ENCODE results near the gene TMEM181. TPM values are rescaled to one million over a fixed set of nuclear protein-coding genes. Genes with fewer than 3 reads are reported as not detected.
A peak's percentile ranks its signal among the peaks of the same experiment; 100 is the strongest.

Gene TMEM181
- total and polyA plus RNA-seq, 2 of the 13 experiments (the other 11 are each of a cell fraction or from before 2014, with no cell fraction given), result 59.1 to 108 TPM

DNA sequence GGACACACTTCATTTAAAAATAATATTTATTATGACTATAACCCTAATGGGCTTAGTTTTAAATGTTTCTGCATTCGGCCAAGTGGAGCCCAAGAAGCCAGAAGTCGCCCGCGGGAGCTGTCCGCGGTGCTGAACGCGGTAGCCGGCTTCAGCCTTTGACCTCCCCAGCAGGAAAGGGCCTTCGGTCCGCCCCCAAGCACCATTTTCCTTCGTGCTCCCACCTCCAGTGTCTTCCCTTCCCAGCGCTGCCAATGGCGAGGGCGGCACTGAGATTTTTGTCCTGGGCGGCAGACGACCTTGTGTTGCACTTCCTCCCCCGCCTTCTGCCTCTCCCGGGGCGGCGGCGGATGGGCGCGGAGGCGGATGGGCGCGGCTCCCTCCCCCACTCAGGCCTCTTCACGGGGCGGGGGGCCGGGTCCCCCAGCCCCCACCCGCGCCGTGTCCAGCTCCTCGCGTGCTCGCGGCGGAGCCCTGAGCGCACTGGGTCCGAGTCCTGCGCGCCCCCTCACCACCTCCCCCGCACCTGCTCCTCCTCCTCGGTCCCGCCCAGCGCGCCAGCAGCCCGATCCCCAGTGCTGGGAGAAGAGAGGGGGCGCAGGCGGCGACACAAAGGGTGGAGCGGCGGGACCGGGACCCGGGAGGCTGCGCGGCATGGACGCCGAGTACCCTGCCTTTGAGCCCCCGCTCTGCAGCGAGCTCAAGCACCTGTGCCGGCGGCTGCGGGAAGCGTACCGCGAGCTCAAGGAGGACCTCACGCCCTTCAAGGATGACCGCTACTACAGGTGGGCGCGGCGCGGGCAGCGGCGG, 23.6 kb upstream of the TMEM181 start (continued):
- TF ChIP-seq, protein P1, sequence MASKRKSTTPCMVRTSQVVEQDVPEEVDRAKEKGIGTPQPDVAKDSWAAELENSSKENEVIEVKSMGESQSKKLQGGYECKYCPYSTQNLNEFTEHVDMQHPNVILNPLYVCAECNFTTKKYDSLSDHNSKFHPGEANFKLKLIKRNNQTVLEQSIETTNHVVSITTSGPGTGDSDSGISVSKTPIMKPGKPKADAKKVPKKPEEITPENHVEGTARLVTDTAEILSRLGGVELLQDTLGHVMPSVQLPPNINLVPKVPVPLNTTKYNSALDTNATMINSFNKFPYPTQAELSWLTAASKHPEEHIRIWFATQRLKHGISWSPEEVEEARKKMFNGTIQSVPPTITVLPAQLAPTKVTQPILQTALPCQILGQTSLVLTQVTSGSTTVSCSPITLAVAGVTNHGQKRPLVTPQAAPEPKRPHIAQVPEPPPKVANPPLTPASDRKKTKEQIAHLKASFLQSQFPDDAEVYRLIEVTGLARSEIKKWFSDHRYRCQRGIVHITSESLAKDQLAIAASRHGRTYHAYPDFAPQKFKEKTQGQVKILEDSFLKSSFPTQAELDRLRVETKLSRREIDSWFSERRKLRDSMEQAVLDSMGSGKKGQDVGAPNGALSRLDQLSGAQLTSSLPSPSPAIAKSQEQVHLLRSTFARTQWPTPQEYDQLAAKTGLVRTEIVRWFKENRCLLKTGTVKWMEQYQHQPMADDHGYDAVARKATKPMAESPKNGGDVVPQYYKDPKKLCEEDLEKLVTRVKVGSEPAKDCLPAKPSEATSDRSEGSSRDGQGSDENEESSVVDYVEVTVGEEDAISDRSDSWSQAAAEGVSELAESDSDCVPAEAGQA (IDR thresholded peaks at IDR 0.05; ENCODE audit: low read depth), result 0 out of 2 replicates have a peak, but pooled peaks have one; percentile 20
- TF ChIP-seq, protein P1 (CRISPR knock-in tag; IDR thresholded peaks at IDR 0.05; ENCODE audit: borderline replicate concordance), result peak; percentile 98
- TF ChIP-seq MAFK (conservative IDR thresholded peaks at IDR 0.05 in 1 of 2, IDR thresholded peaks at IDR 0.05 in 1 of 2; ENCODE audit: low read length in 2 of 2), result no peak
- peak; percentile 86 for TF ChIP-seq KMT2B (CRISPR knock-in tag; IDR thresholded peaks at IDR 0.05)
- TF ChIP-seq NFYC (CRISPR knock-in tag; IDR thresholded peaks at IDR 0.05), result peak; percentile 62
- peak; percentile 80; the same call in 1 of the 2 replicates for TF ChIP-seq JUNB (CRISPR knock-in tag; IDR thresholded peaks at IDR 0.05; ENCODE audit: borderline replicate concordance)
- TF ChIP-seq GATAD2A (CRISPR knock-in tag; IDR thresholded peaks at IDR 0.05), result peak; percentile 86
- TF ChIP-seq U2AF2 (IDR thresholded peaks at IDR 0.05; ENCODE audit: low read depth, low read length), result no peak
- peak; percentile 98 for TF ChIP-seq ZNF441 (CRISPR knock-in tag; IDR thresholded peaks at IDR 0.05; ENCODE audit: borderline replicate concordance)
- no peak for TF ChIP-seq DR1 (CRISPR knock-in tag; IDR thresholded peaks at IDR 0.05)
- TF ChIP-seq BHLHE40 (IDR thresholded peaks at IDR 0.05; ENCODE audit: low read length), result no peak
- peak; percentile 87; the same call in 1 of the 2 replicates for TF ChIP-seq MIER3 (CRISPR knock-in tag; IDR thresholded peaks at IDR 0.05; ENCODE audit: borderline replicate concordance)
- TF ChIP-seq MED13 (CRISPR knock-in tag; IDR thresholded peaks at IDR 0.05), result peak; percentile 94
- peak; percentile 85; the same call in 1 of the 2 replicates for TF ChIP-seq ZNF672 (CRISPR knock-in tag; IDR thresholded peaks at IDR 0.05)
- TF ChIP-seq ZBTB7B (CRISPR knock-in tag; IDR thresholded peaks at IDR 0.05), result peak; percentile 88
- peak; percentile 89 for TF ChIP-seq ZNF552 (CRISPR knock-in tag; IDR thresholded peaks at IDR 0.05; ENCODE audit: borderline replicate concordance)
- peak; percentile 94 for TF ChIP-seq RXRB (CRISPR knock-in tag; IDR thresholded peaks at IDR 0.05; ENCODE audit: borderline replicate concordance)
- no peak for TF ChIP-seq ZNF674 (CRISPR knock-in tag; IDR thresholded peaks at IDR 0.05; ENCODE audit: low read depth)
- TF ChIP-seq ZNF296 (CRISPR knock-in tag; conservative IDR thresholded peaks at IDR 0.05), result peak; percentile 96
- peak; percentile 80 for TF ChIP-seq FOXO1 (CRISPR knock-in tag; IDR thresholded peaks at IDR 0.05)
- TF ChIP-seq ZNF292 (CRISPR knock-in tag; IDR thresholded peaks at IDR 0.05; ENCODE audit: borderline replicate concordance, low read depth), result no peak
- TF ChIP-seq NCOA2 (CRISPR knock-in tag; IDR thresholded peaks at IDR 0.05), result peak; percentile 86
- TF ChIP-seq, protein P2, sequence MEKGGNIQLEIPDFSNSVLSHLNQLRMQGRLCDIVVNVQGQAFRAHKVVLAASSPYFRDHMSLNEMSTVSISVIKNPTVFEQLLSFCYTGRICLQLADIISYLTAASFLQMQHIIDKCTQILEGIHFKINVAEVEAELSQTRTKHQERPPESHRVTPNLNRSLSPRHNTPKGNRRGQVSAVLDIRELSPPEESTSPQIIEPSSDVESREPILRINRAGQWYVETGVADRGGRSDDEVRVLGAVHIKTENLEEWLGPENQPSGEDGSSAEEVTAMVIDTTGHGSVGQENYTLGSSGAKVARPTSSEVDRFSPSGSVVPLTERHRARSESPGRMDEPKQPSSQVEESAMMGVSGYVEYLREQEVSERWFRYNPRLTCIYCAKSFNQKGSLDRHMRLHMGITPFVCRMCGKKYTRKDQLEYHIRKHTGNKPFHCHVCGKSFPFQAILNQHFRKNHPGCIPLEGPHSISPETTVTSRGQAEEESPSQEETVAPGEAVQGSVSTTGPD (CRISPR knock-in tag; IDR thresholded peaks at IDR 0.05), result no peak

Measured in HepG2 (cell line).